Endothelial cell of hepatic sinusoid (primary cell): ENCODE measurements around the gene CHL1.

ENCODE experiments used
- in situ Hi-C: cut with HindIII; loops from 2 replicates; pipeline ENCODE4 v1.10.0; 2017; ENCODE audit warnings: low sequenced_read_pairs

CHL1 gene

GRCh38 chr3:217948-218347 is 21.4 kb downstream of the CHL1 start:
- in situ Hi-C loops: no loop called here

- in situ Hi-C loops: no loop called here
These were observed 32.0 kb downstream of the CHL1 start for GRCh38 chr3:228442-229182.

- in situ Hi-C loops: no loop called here
These were observed 32.7 kb downstream of the CHL1 start for GRCh38 chr3:229183-229661.

- in situ Hi-C loops: no loop called here
These were observed 40.3 kb downstream of the CHL1 start for GRCh38 chr3:236881-237280.

- in situ Hi-C loops: no loop called here
These were observed 46.2 kb downstream of the CHL1 start for GRCh38 chr3:242602-243355.

- in situ Hi-C loops: no loop called here
These were observed 46.8 kb downstream of the CHL1 start for GRCh38 chr3:243356-243725.

DNA sequence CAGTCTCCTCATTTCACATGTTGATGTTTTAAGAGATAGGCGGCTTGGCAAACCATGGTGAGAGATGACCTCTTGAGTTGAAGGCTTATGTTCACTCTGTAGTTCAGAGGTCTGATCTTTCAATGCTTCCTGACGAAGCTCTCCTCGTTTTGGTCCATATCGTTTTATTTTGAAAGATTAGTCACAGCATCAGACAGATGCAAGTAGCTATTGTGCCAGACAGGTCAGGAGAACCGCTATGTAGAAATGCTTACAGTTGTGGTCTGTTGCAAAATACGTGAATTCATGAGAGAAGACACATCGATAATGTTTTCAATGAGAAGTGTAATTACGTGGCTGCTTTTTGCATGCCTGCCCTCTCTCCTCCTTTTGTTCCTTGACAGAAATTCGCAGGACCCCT is 47.5 kb downstream of the CHL1 start:
- in situ Hi-C loops: no loop called here

GRCh38 chr3:247916-248315 is 51.4 kb downstream of the CHL1 start:
- in situ Hi-C loops: no loop called here

- in situ Hi-C loops: no loop called here
These were observed 52.4 kb downstream of the CHL1 start for GRCh38 chr3:248864-249520.

DNA sequence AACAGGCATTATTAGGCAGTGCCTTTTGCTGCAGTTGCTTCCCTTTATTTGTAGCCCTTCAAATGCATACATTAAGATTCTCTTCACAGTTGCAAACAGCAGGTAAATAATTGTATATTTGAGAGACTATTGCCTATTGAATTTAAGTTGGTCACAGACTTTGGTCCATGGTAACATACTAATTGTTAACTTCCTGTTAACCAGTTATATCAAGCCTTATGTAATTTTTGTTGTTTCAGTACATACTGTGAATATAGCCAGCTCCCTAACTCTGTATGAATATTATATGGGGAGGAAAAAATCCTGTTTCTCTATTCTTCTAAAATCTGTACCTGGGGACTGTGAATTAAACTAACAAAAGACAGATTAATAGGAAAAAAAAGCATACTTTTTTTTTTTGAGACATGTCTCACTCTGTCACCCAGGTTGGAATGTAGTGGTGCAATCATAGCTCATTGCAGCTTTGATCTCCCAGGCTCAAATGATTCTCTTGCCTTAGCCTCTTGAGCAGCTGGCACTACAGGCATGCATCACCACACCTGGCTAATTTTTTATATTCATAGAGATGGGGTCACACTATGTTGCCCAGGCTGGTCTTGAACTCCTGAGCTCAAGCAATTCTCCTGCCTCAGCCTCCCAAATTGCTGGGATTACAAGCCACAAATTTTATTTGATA is 53.2 kb downstream of the CHL1 start:
- in situ Hi-C loops: no loop called here

GRCh38 chr3:256501-256900 is 59.9 kb downstream of the CHL1 start:
- in situ Hi-C loops: no loop called here

DNA sequence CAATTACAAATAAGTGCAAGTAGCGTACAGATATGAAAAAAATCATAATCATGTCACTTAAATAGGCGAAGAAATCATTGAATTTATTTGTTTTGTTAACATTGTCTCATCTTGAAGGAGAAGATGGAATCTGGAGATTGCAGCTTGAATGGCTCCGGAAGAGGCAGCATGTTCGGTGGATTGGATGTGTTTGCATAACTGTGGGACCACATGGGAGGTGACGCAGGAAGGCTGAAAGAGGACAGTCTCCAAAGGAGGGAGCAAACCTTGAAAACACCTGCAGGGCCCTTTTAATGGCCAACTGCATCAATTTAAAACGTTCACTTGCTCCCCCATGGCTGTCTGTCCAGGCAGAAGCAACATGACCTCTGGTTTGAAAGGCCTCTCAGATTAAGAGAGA is 61.3 kb downstream of the CHL1 start:
- in situ Hi-C loops: no loop called here

DNA sequence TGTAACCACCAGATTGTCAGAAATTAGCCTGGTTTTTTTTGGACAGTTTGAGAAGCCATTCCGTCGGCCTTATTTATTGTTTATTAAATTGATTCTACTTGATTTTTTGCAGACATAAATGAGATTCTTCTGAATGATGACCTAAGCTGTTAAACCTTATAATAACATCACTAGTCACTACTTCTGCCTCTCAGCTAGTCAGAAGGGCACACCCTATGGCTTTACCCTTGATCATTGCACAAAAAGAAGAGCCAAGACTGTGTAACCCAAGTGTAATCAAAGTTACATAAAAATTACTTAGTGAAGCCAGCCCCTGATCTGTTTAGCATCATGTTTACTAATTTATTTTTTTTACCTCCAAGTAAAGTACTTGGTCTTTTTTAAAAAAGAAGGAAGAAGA is 64.3 kb downstream of the CHL1 start:
- in situ Hi-C loops: no loop called here

- in situ Hi-C loops: no loop called here
These were observed 66.8 kb downstream of the CHL1 start for GRCh38 chr3:263393-263792.

DNA sequence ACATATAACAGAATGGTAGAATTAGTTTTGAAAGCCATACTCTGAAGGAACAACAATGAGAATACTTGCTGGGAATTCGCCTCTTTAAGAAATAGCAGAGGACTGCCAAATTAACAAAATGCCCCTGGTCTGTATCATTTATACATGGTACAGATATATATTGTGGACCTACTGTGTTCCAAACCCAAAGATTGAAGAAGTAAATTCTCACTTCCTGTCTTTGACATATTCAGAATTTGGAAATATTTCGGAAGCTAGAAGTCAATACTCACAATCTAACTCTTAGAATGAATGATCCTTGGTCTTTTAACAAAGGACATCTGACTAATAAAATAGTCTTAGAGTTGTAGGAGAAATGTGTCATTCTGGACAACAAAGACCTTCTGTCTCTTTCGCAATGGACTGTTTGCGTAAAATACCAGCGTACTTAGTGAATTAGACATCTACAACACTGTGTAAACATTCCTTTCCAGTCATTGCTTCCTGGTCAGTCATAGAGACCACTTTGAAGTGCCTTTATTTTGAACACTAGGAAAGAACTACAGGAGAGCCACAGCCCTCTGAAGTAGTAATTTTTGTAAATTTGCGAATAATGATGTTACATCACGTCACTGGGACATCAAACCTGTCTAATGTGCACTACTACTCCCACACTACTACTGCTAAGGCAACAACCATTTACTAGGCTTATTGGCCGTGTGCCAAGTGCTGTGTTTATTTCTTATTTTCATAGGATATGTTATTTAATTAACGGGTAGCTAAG is 68.0 kb downstream of the CHL1 start:
- in situ Hi-C loops: no loop called here

DNA sequence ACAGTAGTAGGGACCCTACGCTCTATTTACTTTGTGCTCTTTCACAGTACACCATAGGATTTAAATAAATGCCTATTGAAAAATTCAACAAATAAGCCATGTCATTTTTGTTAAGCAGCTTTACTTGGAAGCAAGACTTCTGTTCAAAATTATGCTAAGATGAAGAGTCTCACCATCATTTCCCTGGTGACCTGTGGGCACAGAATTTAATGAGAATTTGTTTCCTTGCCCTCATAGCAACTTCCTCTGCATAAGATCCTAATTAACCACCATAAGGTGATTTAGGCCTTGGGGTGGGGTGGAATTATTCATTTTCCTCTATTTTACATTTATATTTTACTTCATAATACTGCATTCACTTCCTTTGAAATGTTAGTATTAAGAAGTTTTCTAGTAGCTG is 70.5 kb downstream of the CHL1 start:
- in situ Hi-C loops: no loop called here

GRCh38 chr3:270688-271087 is 74.1 kb downstream of the CHL1 start:
- in situ Hi-C loops: no loop called here

DNA sequence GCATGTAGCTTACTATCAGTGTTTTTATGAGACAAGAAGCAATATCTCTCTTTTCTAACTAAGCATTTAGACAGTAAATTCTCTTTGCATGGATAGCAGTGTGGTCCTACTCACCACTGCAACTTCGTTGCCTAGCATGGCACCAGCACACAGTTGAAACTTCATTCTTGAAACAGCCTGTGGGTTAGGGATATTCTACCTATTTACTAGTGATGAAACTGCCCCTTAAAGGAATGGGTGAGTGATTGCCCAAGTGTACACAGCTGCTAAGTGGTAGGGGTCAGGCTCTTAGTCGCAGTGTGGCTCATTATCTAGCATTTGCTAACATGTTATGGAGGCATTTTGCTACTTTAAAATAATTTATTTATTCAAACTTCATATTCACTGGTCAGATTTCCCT is 78.4 kb downstream of the CHL1 start:
- in situ Hi-C loops: no loop called here

- in situ Hi-C loops: no loop called here
These were observed 81.3 kb downstream of the CHL1 start for GRCh38 chr3:277873-278272.

GRCh38 chr3:278300-279064 is 81.9 kb downstream of the CHL1 start:
- in situ Hi-C loops: no loop called here
